HG02970 (cell line): ENCODE measurements around the gene SSC4D.
"Not testable (repeated sequence)": the region's sequence is repeated elsewhere in the genome, so short reads cannot be mapped to it uniquely, and the experiment has no call there.

Experiments
- ATAC-seq: cut with Tn5 transposase; IDR thresholded peaks from one replicate; pipeline ENCODE4 v1.9.1; 2021; ENCODE audit warnings: mild to moderate bottlenecking, moderate library complexity, moderate number of reproducible peaks; ENCODE audit not compliant: unreplicated experiment, low FRiP score

Gene SSC4D

DNA sequence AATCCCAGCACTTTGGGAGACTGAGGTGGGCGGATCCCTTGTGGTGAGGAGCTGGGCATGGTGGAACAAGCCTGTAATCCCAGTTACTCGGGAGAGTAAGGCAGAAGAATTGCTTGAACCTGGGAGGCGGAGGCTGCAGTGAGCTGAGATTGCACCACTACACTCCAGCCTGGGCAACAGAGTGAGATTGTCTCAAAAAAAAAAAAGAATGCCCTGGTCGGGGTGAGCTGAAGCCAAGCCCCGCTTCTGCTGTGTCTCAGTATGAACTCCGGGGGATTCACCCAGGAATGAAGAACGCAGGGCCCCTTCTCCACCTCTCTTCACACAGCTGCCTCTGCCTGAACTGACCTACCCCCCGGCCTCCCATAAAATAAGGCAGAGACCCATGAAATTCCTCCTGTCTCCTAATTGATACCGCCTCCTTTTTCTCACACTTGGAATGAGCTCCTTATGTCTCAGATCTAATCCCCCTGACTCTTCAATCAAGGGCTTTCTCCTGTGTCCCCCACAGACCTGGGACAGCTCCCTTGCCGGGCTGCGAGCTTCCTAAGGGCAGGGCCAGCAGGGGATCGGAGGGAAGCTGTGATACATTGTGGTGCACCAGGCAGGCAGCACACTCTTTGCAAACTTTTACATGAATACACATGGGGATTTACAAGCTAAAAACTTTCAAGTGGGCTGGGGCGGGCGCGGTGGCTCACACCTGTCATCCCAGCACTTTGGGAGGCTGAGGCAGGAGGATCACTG, 14.3 kb upstream of the SSC4D start:
- no peak for ATAC-seq

DNA sequence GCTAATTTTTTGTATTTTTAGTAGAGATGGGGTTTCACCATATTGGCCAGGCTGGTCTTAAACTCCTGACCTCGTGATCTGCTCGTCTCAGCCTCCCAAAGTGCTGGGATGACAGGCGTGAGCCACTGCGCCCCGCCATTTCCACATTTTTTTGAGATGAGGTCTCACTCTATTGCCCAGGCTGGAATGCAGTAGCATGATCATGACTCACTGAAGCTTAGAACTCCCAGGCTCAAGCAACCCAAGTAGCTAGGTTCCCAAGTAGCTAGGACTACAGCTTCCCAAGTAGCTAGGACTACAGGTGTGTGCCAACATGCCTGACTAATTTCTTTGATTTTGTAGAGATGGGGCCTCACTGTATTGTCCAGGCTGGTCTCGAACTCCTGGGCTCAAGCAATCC, 11.6 kb upstream of the SSC4D start:
- ATAC-seq, result not testable (repeated sequence)

GRCh38 chr7:76417654-76418310, 8.3 kb upstream of the SSC4D start:
- not testable (repeated sequence) for ATAC-seq

- no peak for ATAC-seq
Measured at GRCh38 chr7:76412249-76412648, 2.8 kb upstream of the SSC4D start.

DNA sequence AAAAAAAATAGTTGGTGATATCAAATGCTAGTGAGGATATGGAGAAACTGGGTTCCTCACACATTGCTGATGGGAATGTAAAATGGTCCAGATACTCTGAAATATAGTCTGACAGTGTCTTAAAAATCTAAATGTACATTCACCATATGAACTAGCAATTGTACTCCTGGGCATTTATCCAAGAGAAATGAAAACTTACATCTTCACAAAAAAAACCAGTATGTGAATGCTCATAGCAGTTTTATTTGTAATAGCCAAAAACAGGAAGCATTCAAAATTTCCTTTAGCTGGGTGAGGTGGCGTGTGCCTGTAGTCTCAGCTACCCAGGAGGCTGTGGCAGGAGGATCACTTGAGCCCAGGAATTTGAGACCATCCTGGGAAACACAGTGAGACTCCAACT, 2.1 kb upstream of the SSC4D start:
- ATAC-seq, result no peak

DNA sequence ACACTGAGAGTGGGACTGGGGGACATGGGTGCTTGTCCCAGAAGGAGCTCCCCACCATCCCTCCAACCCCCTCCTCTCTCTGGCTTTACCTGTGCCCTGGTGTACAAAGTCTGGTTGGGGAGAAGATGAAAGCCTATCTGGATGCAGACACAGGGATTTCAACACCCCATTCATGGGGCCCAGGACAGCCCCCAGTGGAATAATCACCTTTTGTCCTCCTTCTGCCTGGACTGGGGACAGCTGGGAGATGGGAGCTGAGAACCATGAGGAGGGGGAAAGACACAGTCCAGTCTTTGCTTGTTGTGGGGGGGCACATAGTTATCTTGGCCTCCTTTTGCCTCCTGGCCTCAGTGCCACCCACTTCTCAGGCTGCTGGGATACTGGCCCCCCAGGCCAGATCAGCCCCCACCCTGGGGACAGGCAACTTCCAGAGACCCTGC, 1.4 kb downstream of the SSC4D start:
- ATAC-seq, result no peak

GRCh38 chr7:76407718-76408117, 1.8 kb downstream of the SSC4D start:
- ATAC-seq, result no peak

DNA sequence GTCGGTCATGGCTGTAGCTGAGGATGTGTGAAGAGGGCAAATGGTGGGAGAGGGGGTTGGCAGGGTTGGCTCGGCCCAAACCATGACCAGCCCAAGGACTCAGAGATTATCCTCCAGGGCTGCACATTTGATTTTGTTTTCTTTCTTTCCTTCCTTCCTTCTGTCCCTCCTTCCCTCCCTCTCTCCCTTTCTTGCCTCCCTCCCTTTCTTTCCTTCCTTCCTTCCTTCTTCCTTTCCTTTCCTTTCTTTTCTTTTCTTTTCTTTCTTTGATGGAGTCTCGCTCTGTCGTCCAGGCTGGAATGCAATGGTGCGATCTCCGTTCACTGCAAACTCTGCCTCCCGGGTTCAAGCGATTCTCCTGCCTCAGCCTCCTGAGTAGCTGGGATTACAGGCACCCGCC, 3.8 kb downstream of the SSC4D start:
- no peak for ATAC-seq

DNA sequence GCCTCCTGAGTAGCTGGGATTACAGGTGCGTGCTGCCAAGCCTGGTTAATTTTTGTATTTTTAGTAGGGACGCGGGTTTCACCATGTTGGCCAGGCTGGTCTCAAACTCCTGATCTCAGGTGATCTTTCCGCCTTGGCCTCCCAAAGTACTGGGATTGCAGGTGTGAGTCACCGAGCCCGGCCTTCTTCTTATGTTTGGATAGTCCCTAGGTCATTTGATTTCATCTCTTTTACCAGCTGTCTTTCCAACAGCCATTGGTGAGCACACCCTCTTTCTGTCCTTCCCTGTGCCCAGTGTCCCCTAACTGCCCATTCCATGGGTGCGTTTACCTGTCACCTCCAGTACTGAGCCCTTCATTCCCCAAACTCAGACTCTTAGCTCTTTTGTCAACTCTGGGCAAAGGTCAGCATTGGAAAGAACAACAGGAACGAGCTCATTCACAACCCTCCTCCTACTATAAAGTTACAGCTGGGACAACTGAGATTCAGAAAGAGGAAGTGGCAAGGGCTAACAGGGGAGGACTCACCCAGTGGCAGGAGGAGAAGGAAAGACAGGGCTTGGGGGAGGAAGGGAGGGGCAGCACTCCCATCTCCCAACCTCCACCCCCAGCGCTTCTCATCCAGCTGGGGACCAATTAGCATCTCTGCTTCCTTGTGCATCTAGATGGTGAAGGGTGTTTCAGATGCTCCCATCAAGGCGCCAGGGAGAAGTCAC, 5.6 kb downstream of the SSC4D start:
- no peak for ATAC-seq

- ATAC-seq, result not testable (repeated sequence)
Measured at GRCh38 chr7:76403097-76403496, 6.4 kb downstream of the SSC4D start.

GRCh38 chr7:76400248-76400647, 9.2 kb downstream of the SSC4D start:
- no peak for ATAC-seq

- ATAC-seq, result no peak
Measured at GRCh38 chr7:76397409-76398183, 11.9 kb downstream of the SSC4D start.

DNA sequence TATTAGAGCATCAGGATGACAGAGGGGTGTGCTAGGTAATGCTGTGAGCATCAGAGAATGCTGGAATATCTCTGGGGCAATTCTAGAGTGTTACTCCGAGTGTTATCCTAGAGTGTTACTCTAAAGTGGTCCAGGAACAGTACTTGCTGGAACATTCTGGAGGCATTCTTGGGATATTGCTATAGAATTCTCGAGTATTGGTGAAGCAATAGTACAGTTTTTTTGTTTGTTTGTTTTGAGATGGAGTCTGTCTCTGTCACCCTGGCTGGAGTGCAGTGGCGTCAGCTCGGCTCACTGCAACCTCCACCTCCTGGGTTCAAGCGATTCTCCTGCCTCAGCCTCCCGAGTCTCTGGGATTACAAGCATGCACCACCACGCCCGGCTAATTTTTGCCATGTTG, 12.6 kb downstream of the SSC4D start:
- ATAC-seq, result no peak

DNA sequence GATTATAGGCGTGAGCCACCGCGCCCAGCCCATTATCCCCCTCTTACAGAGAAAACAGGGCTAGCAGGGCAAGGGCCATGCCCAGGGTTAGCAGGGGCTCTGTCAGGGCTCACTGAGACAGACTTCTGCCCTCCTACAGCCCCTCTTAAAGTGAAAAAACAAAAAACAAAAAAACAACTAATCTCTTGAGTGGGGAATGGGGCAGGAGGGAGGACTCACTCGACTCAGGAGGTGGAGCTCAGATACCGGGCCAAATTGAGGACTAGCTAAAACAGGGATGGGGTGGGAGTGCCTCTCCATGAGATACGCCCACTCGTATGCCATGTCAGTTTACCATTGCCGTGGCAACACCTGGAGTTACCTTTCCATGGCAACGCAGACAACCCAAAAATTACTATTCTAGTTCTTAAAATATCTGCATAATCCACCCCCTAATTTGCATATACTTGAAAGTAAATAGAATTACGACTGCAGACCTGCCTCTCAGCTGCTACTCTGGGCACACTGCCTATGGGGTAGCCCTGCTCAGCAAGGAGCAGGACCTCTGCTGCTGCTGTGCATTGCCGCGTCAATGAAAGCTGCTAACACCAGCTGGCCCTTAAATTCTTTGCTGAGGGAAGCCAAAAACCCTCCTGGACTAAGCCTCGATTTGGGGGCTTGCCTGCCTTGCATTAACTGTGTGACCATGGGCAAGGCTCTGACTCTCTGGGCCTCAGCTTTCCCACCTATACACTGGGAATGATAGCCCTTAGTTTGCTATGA, 13.4 kb downstream of the SSC4D start:
- ATAC-seq, result no peak

GRCh38 chr7:76395605-76395964, 13.9 kb downstream of the SSC4D start:
- not testable (repeated sequence) for ATAC-seq

DNA sequence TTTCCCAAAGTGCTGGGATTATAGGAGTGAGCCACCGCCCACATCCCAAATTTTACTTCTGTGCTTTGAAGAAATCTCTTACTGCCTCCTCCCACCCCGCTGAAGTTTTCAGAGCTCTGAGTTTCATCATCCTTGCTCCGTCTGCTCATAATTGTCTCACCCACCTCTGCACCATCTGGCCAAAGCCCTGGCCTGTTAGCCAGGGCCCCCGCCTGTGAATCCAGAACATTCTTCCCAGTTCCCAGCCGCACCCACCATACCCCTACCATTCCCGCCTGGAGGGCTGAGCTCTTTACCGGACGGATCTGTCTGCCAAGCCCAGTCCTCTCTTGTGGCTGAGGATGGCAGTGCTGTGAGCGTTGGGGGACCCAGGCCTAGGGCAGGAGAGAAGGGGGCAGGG, 14.5 kb downstream of the SSC4D start:
- ATAC-seq, result no peak

GRCh38 chr7:76393116-76394031, 16.1 kb downstream of the SSC4D start:
- ATAC-seq, result peak; percentile 89

- ATAC-seq, result peak; percentile 6
Measured at GRCh38 chr7:76392531-76393115, 16.9 kb downstream of the SSC4D start.

- ATAC-seq, result no peak
Measured at GRCh38 chr7:76390092-76390491, 19.4 kb downstream of the SSC4D start.
